GM12878 (cell line): ENCODE data around the gene EXOSC1.

ENCODE experiments used
- CREB1 ChIP-seq: IDR thresholded peaks from 2 replicates; pipeline ENCODE4 v1.6.1; 2012; ENCODE audit warnings: low read depth, mild to moderate bottlenecking, inconsistent platforms
- KDM1A ChIP-seq: fragments of 200-600 bp; sonication (generic); IDR thresholded peaks from 2 replicates; pipeline ENCODE4 v1.6.1; 2016; ENCODE audit warnings: borderline replicate concordance
- MXI1 ChIP-seq: fragments of 150-350 bp; IDR thresholded peaks from 2 replicates; pipeline ENCODE4 v1.6.1; 2011; ENCODE audit warnings: low read depth, mild to moderate bottlenecking, inconsistent platforms, low read length, improper control_type of control experiment
- SMC3 ChIP-seq: IDR thresholded peaks from 2 replicates; pipeline ENCODE4 v1.6.1; 2011; ENCODE audit warnings: low read length, improper control_type of control experiment, borderline replicate concordance
- YY1 ChIP-seq: IDR thresholded peaks from 2 replicates; pipeline ENCODE4 v1.6.1; 2011; ENCODE audit warnings: low read depth, mild to moderate bottlenecking, low read length
- TF ChIP-seq, protein P1 (sequence below), 3 experiments: IDR thresholded peaks in 2 of 3; conservative IDR thresholded peaks in 1 of 3; 2 replicates each; pipeline ENCODE4 v1.5.1; 2011; ENCODE audit warnings: low read depth in 3 of 3, low read length in 3 of 3, mild to moderate bottlenecking in 3 of 3, control low read depth in 2 of 3, moderate library complexity in 2 of 3, inconsistent platforms in 1 of 3, mixed read lengths in 1 of 3; ENCODE audit not compliant: control insufficient read depth in 2 of 3, insufficient read depth in 1 of 3; ENCODE audit errors: extremely low read depth in 1 of 3

GRCh38 chr10:97465982-97466381, 20.2 kb upstream of the EXOSC1 start:
- TF ChIP-seq, protein P1, sequence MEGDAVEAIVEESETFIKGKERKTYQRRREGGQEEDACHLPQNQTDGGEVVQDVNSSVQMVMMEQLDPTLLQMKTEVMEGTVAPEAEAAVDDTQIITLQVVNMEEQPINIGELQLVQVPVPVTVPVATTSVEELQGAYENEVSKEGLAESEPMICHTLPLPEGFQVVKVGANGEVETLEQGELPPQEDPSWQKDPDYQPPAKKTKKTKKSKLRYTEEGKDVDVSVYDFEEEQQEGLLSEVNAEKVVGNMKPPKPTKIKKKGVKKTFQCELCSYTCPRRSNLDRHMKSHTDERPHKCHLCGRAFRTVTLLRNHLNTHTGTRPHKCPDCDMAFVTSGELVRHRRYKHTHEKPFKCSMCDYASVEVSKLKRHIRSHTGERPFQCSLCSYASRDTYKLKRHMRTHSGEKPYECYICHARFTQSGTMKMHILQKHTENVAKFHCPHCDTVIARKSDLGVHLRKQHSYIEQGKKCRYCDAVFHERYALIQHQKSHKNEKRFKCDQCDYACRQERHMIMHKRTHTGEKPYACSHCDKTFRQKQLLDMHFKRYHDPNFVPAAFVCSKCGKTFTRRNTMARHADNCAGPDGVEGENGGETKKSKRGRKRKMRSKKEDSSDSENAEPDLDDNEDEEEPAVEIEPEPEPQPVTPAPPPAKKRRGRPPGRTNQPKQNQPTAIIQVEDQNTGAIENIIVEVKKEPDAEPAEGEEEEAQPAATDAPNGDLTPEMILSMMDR (IDR thresholded peaks at IDR 0.05 in 2 of 3, conservative IDR thresholded peaks at IDR 0.05 in 1 of 3; ENCODE audit: control insufficient read depth in 2 of 3, extremely low read depth in 1 of 3, insufficient read depth in 1 of 3, low read depth in 3 of 3, low read length in 3 of 3): no peak
- TF ChIP-seq CREB1 (no peak), YY1 (no peak), MXI1 (no peak), KDM1A (no peak), SMC3 (no peak)
